Islet precursor cell (in vitro differentiated cells): ENCODE data around the gene SPINT3.
"Not testable (repeated sequence)": the region's sequence is repeated elsewhere in the genome, so short reads cannot be mapped to it uniquely, and the experiment has no call there.

ENCODE experiments used
- DNase-seq: peaks from one replicate; pipeline ENCODE4 v3.0.0-alpha.2; 2018

SPINT3 gene

DNA sequence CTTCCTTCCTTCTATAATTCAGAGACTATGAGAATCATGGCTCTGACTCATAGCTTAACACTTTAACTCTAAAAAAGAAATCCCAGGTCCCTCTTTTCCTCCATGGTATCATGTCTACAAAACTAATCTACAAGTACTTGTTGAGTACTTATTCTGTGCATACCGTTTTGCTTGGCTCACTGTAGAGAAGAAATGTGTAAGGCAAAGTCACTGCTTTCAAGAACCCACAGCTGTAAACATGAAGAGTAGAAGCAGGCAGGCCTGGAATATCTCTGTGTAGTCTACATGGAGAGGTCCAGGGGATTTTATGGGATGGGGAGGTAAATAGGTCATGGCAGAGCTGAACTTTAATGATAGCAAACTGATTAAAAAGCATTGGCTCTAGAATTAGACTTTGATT is 13.8 kb downstream of the SPINT3 start:
- no peak for DNase-seq

DNA sequence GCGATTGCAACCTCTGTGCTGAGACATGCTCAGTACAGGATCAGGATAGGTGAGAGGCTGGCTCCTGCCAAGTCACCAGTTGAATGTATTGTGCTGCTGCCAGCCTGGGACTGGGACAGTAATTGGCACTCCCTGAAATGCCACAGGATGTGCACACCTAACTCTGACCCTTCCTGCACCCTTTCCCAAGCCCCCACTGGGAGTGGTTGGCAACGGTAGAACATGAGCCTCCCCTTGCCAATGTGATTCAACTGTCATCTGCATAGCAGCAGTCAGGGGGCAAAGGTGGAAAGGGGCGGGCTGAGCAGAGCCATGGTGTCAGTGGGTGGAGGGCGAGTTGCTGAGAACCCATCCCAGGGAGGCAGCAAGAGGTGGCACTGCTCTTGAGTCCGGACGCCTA is 15.4 kb downstream of the SPINT3 start:
- no peak for DNase-seq

DNA sequence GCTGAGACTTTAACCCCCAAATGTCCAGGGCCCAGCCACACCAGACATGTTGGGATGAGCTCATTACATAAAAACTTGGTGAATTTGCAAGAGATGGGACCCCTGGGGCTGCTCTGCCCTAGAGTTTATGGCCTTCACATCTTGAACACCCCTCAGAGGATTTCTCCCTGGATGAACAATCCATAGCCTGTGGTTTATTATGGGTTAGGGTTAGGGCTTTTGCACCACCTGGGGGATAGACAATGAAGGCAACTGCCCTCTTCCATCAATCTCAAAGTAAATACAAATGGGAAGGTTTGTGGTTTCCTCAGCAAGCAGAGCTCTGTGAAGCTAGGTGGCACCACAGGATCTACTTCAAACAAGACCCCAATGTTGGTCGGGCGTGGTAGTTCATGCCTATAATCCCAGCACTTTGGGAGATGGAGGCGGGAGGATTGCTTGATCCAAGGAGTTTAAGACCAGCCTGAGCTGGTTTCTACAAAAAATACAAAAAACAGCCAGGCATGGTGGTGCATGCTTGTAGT is 17.4 kb downstream of the SPINT3 start:
- DNase-seq = no peak

DNA sequence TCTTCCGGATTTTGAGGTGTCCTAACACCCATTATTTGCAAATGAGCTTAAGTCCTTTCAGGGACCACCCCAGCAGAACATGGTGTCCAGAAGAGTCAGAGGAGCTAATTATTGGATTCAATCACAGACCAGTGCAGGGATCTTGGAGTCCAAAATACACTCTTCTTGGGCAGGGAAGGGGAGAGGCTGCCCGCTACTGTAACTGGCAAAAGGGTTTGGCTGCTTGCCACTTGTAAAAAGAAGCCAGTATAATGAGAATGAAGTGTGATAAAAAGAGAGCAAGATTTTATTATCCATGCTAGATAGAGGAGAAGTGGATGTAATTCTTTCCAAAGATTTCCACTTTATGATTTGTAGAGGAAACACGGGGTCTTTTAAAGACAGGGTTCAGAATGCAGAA is 19.3 kb downstream of the SPINT3 start:
- DNase-seq = no peak

DNA sequence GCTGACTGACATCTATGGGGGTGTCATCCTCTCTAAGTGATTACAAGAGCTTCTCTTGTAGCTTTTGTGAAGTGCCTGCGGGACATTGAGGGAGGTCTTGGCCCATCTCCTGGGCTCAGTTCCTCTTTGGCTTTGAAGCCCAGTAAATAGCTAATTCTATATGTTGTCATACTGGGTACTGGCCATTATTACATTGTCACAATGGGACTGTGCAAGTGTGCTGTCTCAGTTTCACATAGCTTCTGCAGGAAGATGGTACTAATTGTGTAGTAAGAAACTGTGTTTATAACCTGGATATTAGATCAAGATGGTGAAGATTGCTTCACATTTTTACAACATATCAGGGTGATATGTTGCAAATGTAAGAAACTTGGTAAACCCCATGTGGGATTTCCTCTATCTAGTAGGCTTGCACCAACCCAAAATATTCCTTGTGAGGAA is 19.9 kb downstream of the SPINT3 start:
- no peak for DNase-seq

DNA sequence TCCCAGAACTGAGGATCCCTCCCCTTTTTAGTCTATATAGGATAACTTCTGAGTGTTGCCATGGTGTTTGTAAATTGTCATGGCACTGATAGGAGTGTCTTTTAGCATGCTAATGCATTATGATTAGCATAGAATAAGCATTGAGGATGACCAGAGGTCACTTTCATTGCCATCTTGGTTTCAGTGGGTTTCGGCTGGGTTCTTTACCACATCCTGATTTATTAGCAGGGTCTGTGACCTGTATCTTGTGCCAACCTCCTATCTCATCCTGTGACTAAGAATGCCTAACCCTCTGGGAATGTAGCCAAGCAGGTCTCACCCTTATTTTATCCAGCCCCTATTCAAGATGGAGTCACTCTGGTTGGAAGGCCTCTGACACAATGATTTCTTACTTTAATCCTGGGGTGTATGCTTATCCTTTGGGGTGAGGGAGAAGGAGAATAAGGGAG is 26.3 kb downstream of the SPINT3 start:
- DNase-seq = no peak

DNA sequence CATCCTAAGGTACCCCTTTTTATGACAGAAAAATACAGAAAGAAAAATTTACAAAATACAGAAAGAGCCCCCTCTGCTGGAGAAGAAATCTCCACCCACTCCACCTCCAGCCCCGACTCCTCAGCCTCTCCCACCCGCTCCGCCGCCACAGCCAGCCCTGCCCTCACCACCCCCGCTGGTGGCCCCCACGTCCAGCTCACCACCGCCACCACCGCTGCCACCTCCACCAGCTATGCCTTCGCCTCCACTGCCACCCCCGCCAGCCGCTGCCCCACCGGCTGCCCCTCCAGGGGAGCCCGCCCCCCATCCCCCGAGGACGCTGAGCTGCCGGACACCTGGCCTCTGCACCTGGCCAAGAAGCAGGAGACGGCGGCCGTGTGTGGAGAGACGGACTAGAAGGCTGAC is 28.2 kb downstream of the SPINT3 start:
- DNase-seq = no peak

DNA sequence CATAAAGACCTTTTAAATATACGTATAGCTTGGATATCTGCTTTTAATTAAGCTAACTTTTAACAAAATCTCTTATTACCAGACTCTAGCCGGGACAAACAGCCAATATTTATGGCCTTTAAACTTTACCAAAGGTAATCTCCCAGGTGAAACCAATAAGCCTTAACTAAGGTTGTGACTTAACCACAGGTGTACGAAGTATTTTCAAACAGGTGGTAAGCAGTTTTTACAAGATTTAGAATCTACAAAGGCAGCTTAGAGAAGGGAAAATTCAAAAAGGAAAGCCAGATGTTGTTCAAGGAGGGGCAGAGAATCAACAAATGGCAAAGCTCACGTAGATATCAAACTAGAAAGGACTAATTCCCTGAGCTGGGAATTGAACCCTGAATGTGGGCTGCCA is 30.0 kb downstream of the SPINT3 start:
- DNase-seq = no peak

DNA sequence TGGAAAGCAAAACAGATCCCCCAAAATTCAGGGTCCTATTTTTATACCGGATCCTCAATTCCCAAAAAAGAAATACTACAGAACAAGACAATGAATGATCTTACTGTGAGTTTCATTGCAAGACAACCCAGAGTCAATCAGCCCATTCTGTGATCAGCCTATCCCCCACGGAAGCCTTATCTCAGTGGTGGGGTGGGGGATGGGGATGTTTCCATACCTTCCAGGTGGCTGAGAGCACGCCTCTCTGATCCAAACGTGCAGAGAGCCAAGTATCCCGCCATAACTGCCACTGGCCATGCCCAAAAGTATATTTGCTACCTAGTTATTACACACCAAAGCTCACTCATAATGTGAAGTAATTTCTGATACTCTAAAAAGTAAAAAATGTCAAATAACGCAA is 30.7 kb downstream of the SPINT3 start:
- DNase-seq = no peak

DNA sequence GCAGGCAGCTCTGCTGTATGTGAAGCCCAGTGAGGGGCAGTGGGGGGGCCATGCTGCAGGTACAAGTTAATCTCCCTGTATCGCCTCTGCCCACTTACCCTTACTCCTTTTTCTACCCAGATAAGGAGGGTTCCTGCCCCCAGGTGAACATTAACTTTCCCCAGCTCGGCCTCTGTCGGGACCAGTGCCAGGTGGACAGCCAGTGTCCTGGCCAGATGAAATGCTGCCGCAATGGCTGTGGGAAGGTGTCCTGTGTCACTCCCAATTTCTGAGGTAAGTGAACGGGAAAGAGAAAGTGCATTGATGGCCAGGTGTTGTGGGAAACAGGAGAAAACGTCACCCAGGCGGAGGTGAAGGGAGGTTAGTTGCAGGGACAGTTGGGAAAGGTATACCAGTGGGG is 35.6 kb downstream of the SPINT3 start:
- DNase-seq = no peak

DNA sequence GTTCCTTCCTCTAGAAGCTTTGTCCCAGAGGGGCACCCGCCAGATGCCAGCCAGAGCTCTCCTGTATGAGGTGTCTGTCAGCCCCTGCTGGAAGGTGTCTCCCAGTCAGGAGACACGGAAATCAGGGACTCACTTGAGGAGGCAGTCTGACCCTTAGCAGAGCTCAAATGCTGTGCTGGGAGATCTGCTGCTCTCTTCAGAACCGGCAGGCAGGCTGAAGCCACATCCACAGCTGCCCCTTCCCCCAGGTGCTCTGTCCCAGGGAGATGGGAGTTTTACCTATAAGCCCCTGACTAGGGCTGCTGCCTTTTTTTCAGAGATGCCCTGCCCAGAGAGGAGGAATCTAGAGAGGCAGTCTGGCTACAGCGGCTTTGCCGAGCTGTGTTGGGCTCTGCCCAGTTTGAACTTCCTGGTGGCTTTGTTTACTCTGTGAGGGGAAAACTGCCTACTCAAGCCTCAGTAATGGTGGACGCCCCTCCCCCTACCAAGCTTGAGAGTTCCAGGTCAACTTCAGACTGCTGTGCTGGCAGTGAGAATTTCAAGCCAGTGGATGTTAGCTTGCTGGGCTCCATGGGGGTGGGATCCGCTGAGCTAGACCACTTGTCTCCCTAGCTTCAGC is 37.8 kb downstream of the SPINT3 start:
- not testable (repeated sequence) for DNase-seq

DNA sequence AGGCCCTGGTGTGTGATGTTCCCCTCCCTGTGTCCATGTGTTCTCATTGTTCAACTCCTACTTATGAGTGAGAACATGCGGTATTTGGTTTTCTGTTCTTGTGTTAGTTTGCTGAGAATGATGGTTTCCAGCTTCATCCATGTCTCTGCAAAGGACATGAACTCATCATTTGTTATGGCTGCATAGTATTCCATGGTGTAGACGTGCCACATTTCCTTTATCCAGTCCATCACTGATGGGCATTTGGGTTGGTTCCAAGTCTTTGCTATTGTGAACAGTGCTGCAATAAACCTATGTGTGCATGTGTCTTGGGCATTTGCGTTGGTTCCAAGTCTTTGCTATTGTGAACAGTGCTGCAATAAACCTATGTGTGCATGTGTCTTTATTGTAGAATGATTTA is 43.1 kb downstream of the SPINT3 start:
- DNase-seq = not testable (repeated sequence)

DNA sequence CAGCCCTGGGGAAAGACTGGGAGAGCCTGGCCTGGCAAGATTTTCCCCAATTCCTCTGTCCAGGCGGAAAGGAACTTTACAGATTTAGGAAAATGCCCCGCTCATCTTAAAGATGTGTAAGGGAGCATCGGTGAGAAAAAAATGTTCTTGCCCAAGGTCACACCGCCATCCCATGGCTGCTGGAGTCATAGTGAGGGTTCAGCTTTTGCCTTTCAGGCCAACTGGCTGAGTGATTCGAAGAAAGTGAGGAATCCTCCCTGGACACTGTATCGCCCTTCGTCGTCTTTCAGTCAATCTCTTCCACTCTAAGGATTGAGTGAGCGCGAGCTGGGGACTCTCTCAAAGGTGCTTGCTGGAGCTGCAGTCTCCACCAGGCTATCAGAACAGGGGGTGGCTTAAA is 44.5 kb downstream of the SPINT3 start:
- DNase-seq = no peak

DNA sequence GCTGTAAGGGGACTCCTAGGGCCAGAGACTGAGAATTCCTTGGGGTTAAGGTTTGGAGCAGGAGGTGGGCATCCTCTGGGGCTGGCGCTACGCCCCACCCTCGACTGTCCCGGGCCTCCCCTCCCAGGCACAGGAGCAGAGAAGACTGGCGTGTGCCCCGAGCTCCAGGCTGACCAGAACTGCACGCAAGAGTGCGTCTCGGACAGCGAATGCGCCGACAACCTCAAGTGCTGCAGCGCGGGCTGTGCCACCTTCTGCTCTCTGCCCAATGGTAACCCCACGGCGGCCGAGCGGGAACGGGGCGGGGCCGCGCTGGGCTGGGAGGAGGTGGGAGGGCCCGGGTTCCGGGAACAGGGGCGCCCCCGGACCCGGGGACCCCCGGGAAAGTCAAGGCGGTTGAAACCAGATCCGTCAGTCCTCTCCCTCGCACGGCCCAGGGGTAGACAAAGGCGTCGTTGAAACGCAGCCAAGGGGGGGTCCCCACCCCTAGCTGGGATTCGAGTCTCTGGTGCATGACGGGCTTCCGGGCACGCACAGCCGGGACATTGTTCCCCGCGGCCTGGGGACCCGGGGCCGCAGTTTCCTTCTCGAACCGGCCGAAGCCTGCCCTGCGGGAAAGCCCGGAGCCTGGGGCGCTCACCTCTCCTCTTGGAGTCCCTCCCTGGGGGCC is 45.0 kb downstream of the SPINT3 start:
- peak; percentile 70 for DNase-seq

DNA sequence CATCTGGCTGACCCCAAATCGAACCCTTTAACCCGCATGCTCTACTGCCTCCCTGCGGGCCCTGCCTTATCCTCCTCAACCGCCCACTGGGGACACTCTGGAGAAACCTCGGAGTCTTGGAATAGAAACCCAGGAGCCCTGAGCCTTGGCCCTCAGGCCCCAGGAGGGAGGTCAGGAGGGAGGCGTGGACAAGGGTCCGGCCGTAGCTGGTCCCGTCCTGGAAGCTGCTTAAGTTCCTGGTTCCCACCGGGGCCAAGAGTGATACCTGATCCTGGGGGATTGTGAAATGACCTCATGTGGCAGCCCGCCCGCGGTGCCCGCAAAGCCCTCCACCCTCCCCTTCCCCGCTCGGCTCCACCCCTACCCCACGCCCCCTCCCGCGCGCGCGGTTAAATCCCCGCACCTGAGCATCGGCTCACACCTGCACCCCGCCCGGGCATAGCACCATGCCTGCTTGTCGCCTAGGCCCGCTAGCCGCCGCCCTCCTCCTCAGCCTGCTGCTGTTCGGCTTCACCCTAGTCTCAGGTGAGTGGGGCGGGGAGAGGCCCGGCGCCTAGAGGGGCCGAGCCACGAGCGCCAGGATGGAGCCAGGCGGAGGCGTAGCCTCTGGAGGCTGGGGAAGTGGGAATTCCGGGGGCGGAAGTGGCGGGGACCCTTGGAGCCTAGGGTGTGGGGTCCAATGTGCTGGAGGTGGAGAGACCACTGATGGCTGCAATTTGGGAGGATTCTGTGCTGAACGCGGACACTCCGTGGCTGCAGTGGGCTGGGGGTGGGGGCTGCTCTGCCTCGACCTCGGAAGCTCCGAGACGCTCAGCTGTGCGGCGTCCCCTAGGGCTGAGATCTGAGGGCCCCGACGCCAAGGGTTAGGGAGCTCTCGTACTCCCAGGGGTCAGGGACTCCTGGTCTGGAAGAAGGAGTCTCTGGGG is 45.8 kb downstream of the SPINT3 start, which contains the start of gene WFDC2:
WFDC2 (plus strand) TSS at position 418 of the 926 bp plus-strand sequence; CDS start at position 447, 29 bp downstream.
- peak; percentile 83 for DNase-seq

DNA sequence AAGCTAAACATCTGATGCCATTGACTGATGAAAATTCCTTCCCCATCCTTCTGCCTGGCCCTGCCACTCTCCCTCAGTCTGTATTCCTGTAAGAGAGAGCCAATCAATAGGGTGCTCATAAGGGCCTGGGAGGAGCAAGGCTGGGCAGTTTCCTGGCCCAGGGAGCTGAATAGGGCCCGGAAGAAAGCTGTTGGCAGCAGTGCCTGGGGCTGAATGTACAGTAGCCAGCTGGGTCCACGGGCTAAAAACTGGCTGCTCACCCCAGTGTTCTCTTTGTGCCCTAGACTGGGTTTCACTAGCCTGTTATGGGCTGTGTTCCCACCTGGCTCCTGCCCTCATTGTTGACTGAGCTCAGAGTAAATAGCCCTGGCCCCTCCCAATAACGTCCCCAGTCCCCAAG is 47.6 kb downstream of the SPINT3 start:
- DNase-seq = no peak

DNA sequence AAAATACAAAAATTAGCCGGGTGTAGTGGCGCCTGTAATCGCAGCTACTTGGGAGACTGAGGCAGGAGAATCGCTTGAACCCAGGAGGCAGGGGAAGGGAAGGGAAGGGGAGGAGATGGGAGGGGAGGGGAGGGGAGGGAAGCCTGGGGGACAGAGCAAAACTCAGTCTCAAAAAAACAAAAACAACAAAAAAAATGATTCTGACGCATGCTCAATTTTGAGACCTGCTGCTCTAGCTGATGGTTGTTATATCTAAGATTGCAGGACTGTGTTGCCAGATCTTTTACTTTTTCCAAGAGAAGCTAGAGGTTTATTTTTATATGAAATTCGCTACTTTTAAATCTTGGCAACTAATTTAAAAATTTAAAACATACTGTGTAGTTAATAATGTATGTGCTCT is 48.2 kb downstream of the SPINT3 start:
- no peak for DNase-seq

DNA sequence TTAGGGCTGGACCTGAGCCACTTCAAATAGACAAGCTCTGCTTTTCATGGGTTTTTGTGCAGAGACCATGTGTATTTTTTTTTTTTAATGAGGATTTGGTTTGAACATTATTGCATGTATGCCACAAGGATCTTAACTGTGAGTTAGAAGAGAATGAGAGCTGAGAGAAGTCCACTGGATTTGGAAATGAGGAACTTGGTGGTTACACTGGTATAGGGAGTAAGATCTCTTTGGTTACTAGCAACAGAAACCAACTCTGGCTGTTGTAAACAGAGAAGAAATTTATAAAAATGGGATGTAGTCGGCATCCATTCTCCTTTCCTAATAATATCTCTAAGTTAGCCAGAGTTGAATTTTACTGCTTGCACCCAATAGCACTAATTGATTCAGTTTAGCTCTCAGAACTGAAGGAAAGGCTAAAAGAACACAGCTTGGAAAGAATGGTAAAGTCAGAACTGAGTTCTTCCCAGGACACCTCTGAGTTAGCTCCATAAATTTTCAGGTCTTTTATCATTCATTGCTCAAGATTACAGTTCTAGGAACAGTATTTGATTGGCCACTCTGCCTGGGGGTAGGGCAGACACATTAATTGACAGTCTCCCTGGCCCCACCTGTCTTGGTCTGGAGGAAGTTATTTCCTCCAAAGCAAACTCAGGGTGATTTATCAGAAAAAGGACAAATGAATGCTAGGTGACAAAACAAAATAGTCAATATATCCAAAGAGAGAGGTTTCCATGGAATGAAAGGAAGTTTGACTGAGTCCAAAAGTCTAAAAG is 49.7 kb downstream of the SPINT3 start:
- DNase-seq = no peak

DNA sequence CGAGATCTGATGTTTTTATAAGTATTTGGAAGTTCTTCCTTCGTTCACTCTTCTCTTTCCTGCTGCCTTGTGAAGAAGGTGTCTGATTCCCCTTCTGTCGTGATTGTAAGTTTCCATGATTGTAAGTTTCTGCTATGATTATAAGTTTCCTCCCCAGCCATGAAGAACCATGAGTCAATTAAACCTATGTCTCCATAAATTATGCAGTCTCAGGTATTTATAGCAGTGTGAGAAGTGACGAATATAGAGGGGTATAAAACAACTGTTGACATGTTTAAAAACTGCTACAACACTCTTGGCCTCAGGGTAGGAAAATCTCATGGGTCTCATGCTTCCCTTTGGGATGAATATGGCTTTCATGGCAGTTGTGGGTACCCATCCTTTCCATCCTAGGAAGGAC is 51.7 kb downstream of the SPINT3 start:
- no peak for DNase-seq

DNA sequence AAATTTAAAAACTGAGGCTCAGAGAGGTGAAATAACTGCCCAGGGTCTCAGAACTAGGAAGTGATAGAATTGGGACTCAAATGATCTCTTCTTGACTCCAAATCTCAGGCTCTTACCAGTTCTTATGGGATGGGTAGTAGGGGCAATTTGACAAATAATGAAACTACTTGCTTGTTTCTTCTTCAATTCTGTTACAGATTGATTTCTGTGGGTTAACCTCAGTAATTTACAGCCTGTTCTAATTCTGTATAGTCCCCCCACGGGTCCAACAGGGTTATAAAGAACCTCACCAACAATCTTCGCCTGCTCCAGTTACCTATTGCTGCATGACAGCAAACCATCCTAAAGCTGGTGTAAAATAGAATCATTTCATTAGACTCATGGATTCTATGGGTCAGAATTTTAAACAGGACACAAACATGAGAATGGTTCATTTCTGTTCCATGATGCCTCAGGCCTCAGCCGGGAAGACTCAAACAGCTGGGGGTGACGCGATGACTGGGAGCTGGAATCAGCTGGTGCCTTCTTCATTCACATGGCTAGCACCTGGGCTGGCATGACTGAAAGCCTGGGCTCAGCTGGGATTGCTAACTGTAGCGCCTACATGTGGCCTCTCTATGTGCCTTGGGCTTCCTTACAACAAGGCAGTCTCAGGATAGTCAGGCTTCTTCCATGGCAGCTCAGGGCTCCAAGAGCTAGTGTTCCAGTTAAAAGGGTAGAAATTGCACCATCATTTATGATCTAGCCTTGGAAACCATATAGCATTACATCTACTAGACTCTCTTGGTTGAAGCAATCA is 52.5 kb downstream of the SPINT3 start:
- DNase-seq = no peak
